22Rv1 (cell line): ENCODE measurements around the gene MITD1.

Experiments used
- H3K27ac ChIP-seq: fragments of 450-650 bp; 2 replicates; pipeline ENCODE4 v1.5.1; 2017
- ZFX ChIP-seq: fragments of 450-650 bp; IDR thresholded peaks from 2 replicates; pipeline ENCODE4 v1.6.1; 2017; ENCODE audit warnings: antibody characterized with exemption, borderline replicate concordance
- TF ChIP-seq, protein P1 (sequence below): fragments of 450-650 bp; IDR thresholded peaks from 2 replicates; pipeline ENCODE4 v1.5.1; 2017; ENCODE audit warnings: mild to moderate bottlenecking

Gene MITD1

DNA sequence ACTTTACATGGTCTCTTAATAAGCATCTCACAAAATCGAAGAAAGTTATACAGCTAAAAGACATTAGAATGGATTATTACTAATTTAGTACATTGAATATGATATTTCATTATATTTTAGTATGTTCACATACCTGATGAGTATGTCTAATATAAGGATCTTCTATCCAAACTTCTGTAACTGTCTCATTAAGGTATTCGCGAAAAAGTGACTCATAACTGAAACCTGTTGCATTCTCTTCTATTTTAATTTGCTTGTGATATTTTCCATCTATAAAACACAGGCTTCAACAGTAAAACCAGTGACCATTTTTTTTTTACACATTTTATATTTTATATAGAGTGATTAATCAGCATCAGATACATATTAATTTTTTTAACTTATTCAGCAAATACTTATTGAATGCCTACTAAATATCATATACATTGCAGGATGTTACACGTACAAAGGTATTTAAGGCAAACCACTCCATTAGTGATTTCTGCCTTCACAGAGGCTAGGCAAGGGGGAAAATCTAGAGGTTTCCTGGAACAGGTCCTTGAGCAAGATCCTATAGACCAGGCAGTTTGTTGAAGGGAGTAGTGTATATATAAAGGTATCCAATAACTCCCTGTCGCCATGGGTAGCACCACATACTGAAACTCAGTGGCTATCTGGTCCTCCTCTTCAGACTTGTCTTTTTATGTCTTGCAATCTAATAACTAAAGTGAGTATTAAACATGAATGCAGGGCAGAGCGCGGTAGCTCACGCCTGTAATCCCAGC lies 9.3 kb downstream of the MITD1 start:
- H3K27ac ChIP-seq: no peak overlapping the region
- TF ChIP-seq ZFX: no peak
- TF ChIP-seq, protein P1, sequence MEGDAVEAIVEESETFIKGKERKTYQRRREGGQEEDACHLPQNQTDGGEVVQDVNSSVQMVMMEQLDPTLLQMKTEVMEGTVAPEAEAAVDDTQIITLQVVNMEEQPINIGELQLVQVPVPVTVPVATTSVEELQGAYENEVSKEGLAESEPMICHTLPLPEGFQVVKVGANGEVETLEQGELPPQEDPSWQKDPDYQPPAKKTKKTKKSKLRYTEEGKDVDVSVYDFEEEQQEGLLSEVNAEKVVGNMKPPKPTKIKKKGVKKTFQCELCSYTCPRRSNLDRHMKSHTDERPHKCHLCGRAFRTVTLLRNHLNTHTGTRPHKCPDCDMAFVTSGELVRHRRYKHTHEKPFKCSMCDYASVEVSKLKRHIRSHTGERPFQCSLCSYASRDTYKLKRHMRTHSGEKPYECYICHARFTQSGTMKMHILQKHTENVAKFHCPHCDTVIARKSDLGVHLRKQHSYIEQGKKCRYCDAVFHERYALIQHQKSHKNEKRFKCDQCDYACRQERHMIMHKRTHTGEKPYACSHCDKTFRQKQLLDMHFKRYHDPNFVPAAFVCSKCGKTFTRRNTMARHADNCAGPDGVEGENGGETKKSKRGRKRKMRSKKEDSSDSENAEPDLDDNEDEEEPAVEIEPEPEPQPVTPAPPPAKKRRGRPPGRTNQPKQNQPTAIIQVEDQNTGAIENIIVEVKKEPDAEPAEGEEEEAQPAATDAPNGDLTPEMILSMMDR: no peak

DNA sequence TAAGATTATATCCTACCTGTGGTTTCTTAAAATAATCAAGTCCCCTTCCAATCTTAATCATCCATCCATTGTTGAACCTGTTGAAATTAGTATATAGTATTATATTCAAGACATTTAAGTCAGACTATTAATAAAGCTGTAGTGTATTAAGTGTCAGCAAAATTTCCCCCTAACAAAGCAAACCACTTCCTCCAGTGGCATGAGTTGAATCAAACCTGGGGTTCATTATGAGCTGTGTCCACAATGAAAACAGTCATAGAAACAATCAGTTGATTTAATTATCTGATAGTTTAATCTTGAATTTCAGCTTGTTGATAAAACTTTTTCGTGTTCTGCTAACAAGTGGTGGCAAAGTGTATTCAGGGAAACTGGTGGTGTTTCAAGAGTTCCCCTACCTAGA lies 11.3 kb downstream of the MITD1 start:
- no peak for TF ChIP-seq ZFX
- TF ChIP-seq, protein P1: no peak
- H3K27ac ChIP-seq: no peak overlapping the region

DNA sequence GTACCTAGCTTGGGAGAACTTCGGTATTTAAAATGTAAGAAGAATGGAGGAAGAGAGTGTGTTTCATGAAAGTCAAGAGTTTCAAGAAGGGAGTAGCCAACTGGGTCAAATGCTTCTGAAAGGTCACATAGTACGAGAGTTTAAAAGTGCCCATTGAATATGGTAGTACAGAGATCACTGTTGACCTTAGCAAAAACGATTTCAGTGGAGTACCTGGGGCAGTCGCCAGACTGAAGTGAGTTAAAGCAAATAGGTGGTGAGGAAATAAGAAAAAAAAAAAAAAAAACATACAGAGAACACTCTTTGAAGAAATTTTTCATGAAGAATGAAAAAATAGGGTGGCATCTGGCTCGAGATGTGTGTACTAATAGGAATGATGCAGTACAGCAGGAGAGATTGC lies 14.6 kb downstream of the MITD1 start:
- TF ChIP-seq, protein P1: no peak
- no peak for TF ChIP-seq ZFX
- no peak overlapping the region for H3K27ac ChIP-seq

- TF ChIP-seq, protein P1: no peak
- TF ChIP-seq ZFX: no peak
- H3K27ac ChIP-seq: no peak overlapping the region
These were observed 21.3 kb downstream of the MITD1 start for GRCh38 chr2:99159594-99159993.

GRCh38 chr2:99158599-99158998 lies 22.3 kb downstream of the MITD1 start:
- H3K27ac ChIP-seq: peak overlapping the region; percentile 63; the same call in 1 of the 2 replicates
- TF ChIP-seq, protein P1: no peak
- no peak for TF ChIP-seq ZFX

DNA sequence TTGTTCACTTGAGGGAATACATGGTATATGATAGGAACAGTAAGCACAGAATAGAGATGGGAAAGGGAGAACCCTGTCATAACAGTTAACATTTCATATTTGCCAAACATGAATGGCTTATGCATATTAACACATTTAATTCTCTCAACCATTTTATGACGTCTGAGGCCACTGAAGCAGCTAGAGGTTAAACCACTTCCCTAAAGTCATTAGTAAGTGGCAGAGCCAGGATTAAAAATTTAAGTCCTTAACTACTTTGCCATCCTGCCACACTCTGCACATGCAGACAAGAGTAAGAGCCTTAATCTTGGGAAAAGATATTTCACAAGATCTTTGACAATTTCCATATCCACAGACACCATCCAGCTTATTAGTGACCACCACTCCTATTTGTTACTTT lies 24.0 kb downstream of the MITD1 start:
- H3K27ac ChIP-seq: peak overlapping the region; percentile 63
- TF ChIP-seq, protein P1: no peak
- TF ChIP-seq ZFX: no peak
